Adrenal gland (tissue), 12 donors: ENCODE measurements around the gene SMPX. TPM values are rescaled to one million over a fixed set of nuclear protein-coding genes. Genes with fewer than 3 reads are reported as not detected.

Experiments
- DNase-seq, 7 donors: peaks; one replicate each; pipeline ENCODE4 v3.0.0-alpha.2; 2019 to 2020
- H3K27ac ChIP-seq, 5 donors: fragments of 200-600 bp; sonication (generic) in 4 of 5; 1 replicate in 3 of 5; 2 replicates in 2 of 5; pipeline versions ENCODE4 v1.5.1 to v1.8.0; 2016 to 2020; ENCODE audit warnings: mild to moderate bottlenecking in 1 of 5
- H3K27me3 ChIP-seq: fragments of 200-600 bp; 2 replicates; pipeline ENCODE4 v1.8.0; 2021
- H3K36me3 ChIP-seq, 2 donors: fragments of 200-600 bp; replicated peaks in 1 of 2; 1 replicate in 1 of 2; 2 replicates in 1 of 2; pipeline versions ENCODE4 v1.5.1 to v1.8.0; 2018 to 2022
- H3K4me1 ChIP-seq, 2 donors: fragments of 200-600 bp; replicated peaks in 1 of 2; 1 replicate in 1 of 2; 2 replicates in 1 of 2; pipeline versions ENCODE4 v1.5.1 to v1.8.0; 2018 to 2021
- H3K4me3 ChIP-seq, 4 donors: fragments of 200-600 bp; sonication (generic) in 3 of 4; one replicate each; pipeline ENCODE4 v1.5.1; 2016 to 2018
- H3K9me3 ChIP-seq, 3 donors: fragments of 200-600 bp; sonication (generic) in 1 of 3; replicated peaks in 1 of 3; 1 replicate in 2 of 3; 2 replicates in 1 of 3; pipeline versions ENCODE4 v1.5.1 to v1.8.0; 2016 to 2021
- POLR2A ChIP-seq, 2 donors: fragments of 450-650 bp; IDR thresholded peaks; one replicate each; pipeline ENCODE4 v1.6.1; 2017; ENCODE audit warnings: antibody characterized with exemption in 2 of 2, mild to moderate bottlenecking in 2 of 2, moderate library complexity in 1 of 2
- WGBS, 4 donors: extraction: QIAGEN DNeasy Blood & Tissue Kit in 2 of 4; methylation state at CpG; one replicate each; pipeline versions ENCODE4 v1.1.5 to v1.1.7; 2013 to 2017; 5-methylcytosine and 5-hydroxymethylcytosine counted together
- intact Hi-C, 2 donors: fragments of 100-400 bp; cut with DNase I; formaldehyde crosslinking; loops; one replicate each; pipeline versions ENCODE4 v1.14.1 to v1.15.0; 2022 to 2023
- polyA plus RNA-seq, 3 donors: library from polyadenylated mRNA; stranded (reverse); fragments of 200-250 nt in 2 of 3; fragments of 350-450 nt in 1 of 3; fragmentation: Illumina TruSeq in 1 of 3; extraction: RNeasy Lipid Tissue Mini Kit (QIAGEN cat#74804) in 1 of 3; gene quantifications; one replicate each; pipeline ENCODE4 v1.2.3, GENCODE V29; 2013 to 2014
- total RNA-seq, 9 donors: library from RNA; depleted of rRNA in 4 of 9; stranded (reverse); fragments of >200 nt in 4 of 9; fragments of 120-200 nt in 1 of 9; fragmentation: NEBNext Ultra II Directional in 1 of 9; extraction: Animal tissue kit (Norgen Biotek cat#: 25700) in 1 of 9; gene quantifications; one replicate each; pipeline versions ENCODE4 v1.1.0 to v1.2.4, GENCODE V29; 2013 to 2023
- TF ChIP-seq, protein P1 (sequence below), 6 experiments: fragments of 450-650 bp in 4 of 6; fragments of 200-600 bp in 2 of 6; sonication (generic) in 1 of 6; IDR thresholded peaks; 1 replicate in 5 of 6; 2 replicates in 1 of 6; pipeline versions ENCODE4 v1.5.1 to v1.8.0; 2016 to 2021; ENCODE audit warnings: antibody characterized with exemption in 6 of 6, mild to moderate bottlenecking in 2 of 6, moderate library complexity in 1 of 6
- donor health status: healthy with polysubstance abuse.
- donor health status: Bipolar disorder and iron deficiency.
- donor health status: DM: yes; HTN: yes; CAD: no.
- donor health status: DM: no; HTN: no; CAD: no.
- donor health status: DM: no; HTN: no; CAD: no.
- donor health status: DM: yes; HTN: yes; CAD: no.

The SMPX gene
- total and polyA plus RNA-seq, 12 donors = 0.10 TPM; not detected in 11

DNA sequence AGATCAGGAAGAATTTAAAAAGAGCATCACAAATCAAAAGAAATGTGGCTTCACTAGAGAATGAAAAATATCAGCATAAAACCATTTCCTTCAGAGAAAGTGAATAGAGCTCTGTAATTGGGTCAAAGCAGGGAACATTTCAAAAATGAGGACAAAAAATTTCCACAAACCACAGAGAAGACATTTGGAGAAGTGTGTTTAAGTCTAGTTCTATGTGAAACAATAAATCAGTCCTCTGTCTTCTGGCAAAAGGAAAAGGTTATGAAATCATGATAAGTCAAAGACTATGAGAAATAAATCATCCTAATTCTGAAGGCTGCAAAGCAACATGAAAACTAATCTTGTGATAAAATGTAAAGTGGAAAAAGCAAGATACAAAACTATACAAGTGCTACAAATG is 27.9 kb downstream of the SMPX start:
- intact Hi-C loops = no loop called here
- no peak overlapping the region for H3K27ac ChIP-seq
- TF ChIP-seq, protein P1, sequence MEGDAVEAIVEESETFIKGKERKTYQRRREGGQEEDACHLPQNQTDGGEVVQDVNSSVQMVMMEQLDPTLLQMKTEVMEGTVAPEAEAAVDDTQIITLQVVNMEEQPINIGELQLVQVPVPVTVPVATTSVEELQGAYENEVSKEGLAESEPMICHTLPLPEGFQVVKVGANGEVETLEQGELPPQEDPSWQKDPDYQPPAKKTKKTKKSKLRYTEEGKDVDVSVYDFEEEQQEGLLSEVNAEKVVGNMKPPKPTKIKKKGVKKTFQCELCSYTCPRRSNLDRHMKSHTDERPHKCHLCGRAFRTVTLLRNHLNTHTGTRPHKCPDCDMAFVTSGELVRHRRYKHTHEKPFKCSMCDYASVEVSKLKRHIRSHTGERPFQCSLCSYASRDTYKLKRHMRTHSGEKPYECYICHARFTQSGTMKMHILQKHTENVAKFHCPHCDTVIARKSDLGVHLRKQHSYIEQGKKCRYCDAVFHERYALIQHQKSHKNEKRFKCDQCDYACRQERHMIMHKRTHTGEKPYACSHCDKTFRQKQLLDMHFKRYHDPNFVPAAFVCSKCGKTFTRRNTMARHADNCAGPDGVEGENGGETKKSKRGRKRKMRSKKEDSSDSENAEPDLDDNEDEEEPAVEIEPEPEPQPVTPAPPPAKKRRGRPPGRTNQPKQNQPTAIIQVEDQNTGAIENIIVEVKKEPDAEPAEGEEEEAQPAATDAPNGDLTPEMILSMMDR (IDR thresholded peaks at IDR 0.05) = no peak
- no peak for TF ChIP-seq POLR2A (IDR thresholded peaks at IDR 0.05)

DNA sequence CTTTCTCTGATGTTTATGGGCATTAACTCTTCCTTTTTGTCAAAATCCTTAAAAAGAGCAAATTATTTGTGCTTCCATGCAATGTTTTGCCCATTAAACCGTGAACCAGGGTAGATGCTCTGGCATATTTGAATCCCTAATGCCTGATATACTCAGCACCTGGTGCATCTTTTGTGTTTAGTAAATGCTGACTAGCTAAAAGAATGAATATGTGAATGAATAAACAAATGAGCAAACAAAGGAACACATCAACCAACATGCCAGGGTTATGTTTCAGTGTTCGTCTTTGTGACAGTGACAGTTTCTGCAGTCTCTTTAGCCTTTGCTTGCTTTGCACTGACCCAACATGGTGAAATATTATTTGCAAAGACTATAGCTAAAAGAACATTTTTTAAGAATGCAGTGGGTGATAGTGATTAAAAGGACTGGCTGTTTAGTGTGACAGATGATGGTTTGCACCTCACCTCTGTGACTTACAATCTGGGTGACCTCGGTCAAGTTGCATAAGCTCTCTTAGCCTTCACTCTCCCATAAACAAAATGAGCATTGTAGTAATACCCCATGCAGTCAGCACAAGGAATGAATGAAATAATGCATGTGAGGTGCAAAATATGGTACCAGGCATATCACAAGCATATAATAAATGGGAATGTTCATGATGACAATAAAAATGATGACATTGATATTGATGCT is 29.5 kb downstream of the SMPX start:
- intact Hi-C loops = no loop called here
- no peak for DNase-seq
- no peaks in the 10 kb centered on the region for H3K4me1 ChIP-seq
- no peak for TF ChIP-seq POLR2A (IDR thresholded peaks at IDR 0.05)
- TF ChIP-seq, protein P1 (IDR thresholded peaks at IDR 0.05) = no peak
- no peak overlapping the region for H3K4me3 ChIP-seq
- no peaks in the 10 kb centered on the region for H3K9me3 ChIP-seq
- H3K36me3 ChIP-seq = no peaks in the 10 kb centered on the region
- peaks cover 17% of the 10 kb centered on the region for H3K27me3 ChIP-seq
- WGBS, 4 donors = 58 to 76% (median 74%) methylated on average over 3 of the region's 3 CpGs
- H3K27ac ChIP-seq = no peak overlapping the region

More for the DNA sequence above, 27.9 kb downstream of the SMPX start:
- no peaks in the 10 kb centered on the region for H3K4me1 ChIP-seq
- DNase-seq = no peak
- no peaks in the 10 kb centered on the region for H3K36me3 ChIP-seq
- peaks cover 6% of the 10 kb centered on the region for H3K27me3 ChIP-seq
- no peaks in the 10 kb centered on the region for H3K9me3 ChIP-seq
- H3K4me3 ChIP-seq = no peak overlapping the region

DNA sequence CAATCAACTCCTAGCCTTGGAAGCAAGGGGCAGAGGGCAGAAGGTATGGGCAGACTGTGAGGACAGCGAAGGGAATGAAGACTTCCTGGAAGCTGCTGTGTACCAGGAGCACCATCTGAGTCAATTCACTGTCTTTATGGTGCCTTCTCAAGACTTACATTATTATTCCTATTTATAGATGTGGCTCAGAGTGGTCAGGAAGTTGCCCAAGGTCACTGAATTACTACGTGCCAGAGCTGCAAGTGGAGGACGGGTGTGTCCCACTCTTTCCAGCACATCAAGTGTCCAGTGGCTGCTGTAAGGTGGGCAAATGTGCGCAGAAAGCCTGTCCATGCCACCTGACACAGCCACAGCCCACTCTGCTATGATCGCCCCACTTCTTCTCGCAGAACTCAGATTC is 32.0 kb downstream of the SMPX start:
- no peak for DNase-seq
- WGBS, 4 donors = 43 to 63% (median 51%) methylated on average over 6 of the region's 6 CpGs
- Histone ChIP-seq H3K9me3 (no peaks in the 10 kb centered on the region), H3K27ac (no peak overlapping the region), H3K4me3 (no peak overlapping the region), H3K27me3 (peaks cover 17% of the 10 kb centered on the region), H3K4me1 (no peaks in the 10 kb centered on the region), H3K36me3 (no peaks in the 10 kb centered on the region)
- TF ChIP-seq, protein P1 (IDR thresholded peaks at IDR 0.05) = no peak
- TF ChIP-seq POLR2A (IDR thresholded peaks at IDR 0.05) = no peak
- intact Hi-C loops = no loop called here

DNA sequence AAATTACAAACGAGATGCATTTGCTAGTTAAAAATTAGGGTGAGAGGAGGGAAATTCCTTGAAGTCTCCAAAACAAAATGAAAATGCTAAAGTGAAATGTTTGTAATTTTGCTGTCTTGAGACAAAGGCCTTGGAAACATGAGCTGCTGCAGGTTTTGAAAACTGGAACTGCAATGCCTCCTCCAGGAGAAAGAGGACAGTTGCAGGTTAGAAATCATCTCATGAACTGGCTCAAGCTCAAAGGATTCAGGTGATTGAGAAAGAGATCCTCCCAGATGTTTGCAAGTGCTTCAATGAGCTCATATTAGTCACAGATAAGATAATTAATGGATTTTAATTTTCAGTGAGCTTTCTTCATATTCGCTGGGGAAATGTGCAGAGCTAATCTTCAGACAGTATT is 32.4 kb downstream of the SMPX start:
- Histone ChIP-seq H3K27ac (no peak overlapping the region), H3K9me3 (no peaks in the 10 kb centered on the region), H3K36me3 (no peaks in the 10 kb centered on the region), H3K4me1 (no peaks in the 10 kb centered on the region), H3K27me3 (peaks cover 17% of the 10 kb centered on the region), H3K4me3 (no peak overlapping the region)
- TF ChIP-seq, protein P1 (IDR thresholded peaks at IDR 0.05) = peak in 5 of 6 experiments; percentile 33 to 59 (median 36)
- TF ChIP-seq POLR2A (IDR thresholded peaks at IDR 0.05) = no peak
- intact Hi-C loops = no loop called here
- WGBS, 4 donors = 4 to 11% (median 8%) methylated on average over 2 of the region's 2 CpGs
- peak in 2 of 7 donors; percentile 6 to 29 for DNase-seq
